HG02973 (cell line): ENCODE measurements around the gene TIMM44.
"Not testable (repeated sequence)": the region's sequence is repeated elsewhere in the genome, so short reads cannot be mapped to it uniquely, and the experiment has no call there.

ENCODE experiments used
- ATAC-seq: cut with Tn5 transposase; IDR thresholded peaks from one replicate; pipeline ENCODE4 v1.9.1; 2021; ENCODE audit warnings: moderate library complexity; ENCODE audit not compliant: unreplicated experiment

Gene TIMM44

GRCh38 chr19:7953060-7953459, 9.6 kb upstream of the TIMM44 start:
- no peak for ATAC-seq

GRCh38 chr19:7947939-7948338, 4.5 kb upstream of the TIMM44 start:
- ATAC-seq = no peak

- ATAC-seq = peak; percentile 26
These were observed 803 bp upstream of the TIMM44 start for GRCh38 chr19:7944177-7944761.

- ATAC-seq = no peak
These were observed 454 bp downstream of the TIMM44 start for GRCh38 chr19:7942981-7943443.

- ATAC-seq = no peak
These were observed 1.4 kb downstream of the TIMM44 start for GRCh38 chr19:7941895-7942596.

- no peak for ATAC-seq
These were observed 2.6 kb downstream of the TIMM44 start for GRCh38 chr19:7940841-7941240.

- no peak for ATAC-seq
These were observed 8.7 kb downstream of the TIMM44 start for GRCh38 chr19:7934766-7935165.

- ATAC-seq = no peak
These were observed 9.4 kb downstream of the TIMM44 start for GRCh38 chr19:7933828-7934725.

- no peak for ATAC-seq
These were observed 10.1 kb downstream of the TIMM44 start for GRCh38 chr19:7933411-7933810.

- ATAC-seq = no peak
These were observed 10.6 kb downstream of the TIMM44 start for GRCh38 chr19:7932930-7933300.

GRCh38 chr19:7932276-7932929, 11.1 kb downstream of the TIMM44 start:
- ATAC-seq = no peak

GRCh38 chr19:7931221-7932061, 12.0 kb downstream of the TIMM44 start:
- ATAC-seq = no peak

GRCh38 chr19:7930765-7931164, 12.7 kb downstream of the TIMM44 start:
- no peak for ATAC-seq

GRCh38 chr19:7930030-7930429, 13.4 kb downstream of the TIMM44 start:
- not testable (repeated sequence) for ATAC-seq

GRCh38 chr19:7928741-7929701, 14.4 kb downstream of the TIMM44 start:
- no peak for ATAC-seq

GRCh38 chr19:7928334-7928706, 15.1 kb downstream of the TIMM44 start:
- ATAC-seq = no peak

GRCh38 chr19:7927605-7928333, 15.7 kb downstream of the TIMM44 start:
- no peak for ATAC-seq

- no peak for ATAC-seq
These were observed 16.5 kb downstream of the TIMM44 start for GRCh38 chr19:7926727-7927604.
